ENCODE measurements around the gene PARL.

The PARL gene

GRCh38 chr3:183845608-183846288 lies 38.9 kb downstream of the PARL start:
- DNase-seq, result no peak

GRCh38 chr3:183845090-183845489 lies 39.6 kb downstream of the PARL start:
- no peak for DNase-seq

GRCh38 chr3:183844606-183845005 lies 40.1 kb downstream of the PARL start:
- no peak for DNase-seq

- DNase-seq, result no peak
Measured at GRCh38 chr3:183839751-183840150, 44.9 kb downstream of the PARL start.

- DNase-seq, result no peak
Measured at GRCh38 chr3:183837894-183838293, 46.8 kb downstream of the PARL start.

- no peak for DNase-seq
Measured at GRCh38 chr3:183837390-183837789, 47.3 kb downstream of the PARL start.

GRCh38 chr3:183833516-183833915 lies 51.2 kb downstream of the PARL start:
- no peak for DNase-seq

GRCh38 chr3:183830187-183830586 lies 54.5 kb downstream of the PARL start:
- no peak for DNase-seq

- DNase-seq, result no peak
Measured at GRCh38 chr3:183829466-183829865, 55.2 kb downstream of the PARL start.

GRCh38 chr3:183828538-183828870 lies 56.2 kb downstream of the PARL start:
- no peak for DNase-seq

- no peak for DNase-seq
Measured at GRCh38 chr3:183827809-183828537, 56.7 kb downstream of the PARL start.

- DNase-seq, result no peak
Measured at GRCh38 chr3:183826448-183827250, 58.0 kb downstream of the PARL start.

GRCh38 chr3:183825456-183826161 lies 59.1 kb downstream of the PARL start, which contains the start of gene MAP6D1:
Gene MAP6D1 (minus strand): TSS chr3:183825577. CDS start chr3:183825547, 30 bp downstream.
- peak; percentile 47 for DNase-seq

- DNase-seq, result no peak
Measured at GRCh38 chr3:183824761-183825455, 59.8 kb downstream of the PARL start.

- no peak for DNase-seq
Measured at GRCh38 chr3:183823963-183824362, 60.7 kb downstream of the PARL start.

- no peak for DNase-seq
Measured at GRCh38 chr3:183822631-183823030, 62.0 kb downstream of the PARL start.

- no peak for DNase-seq
Measured at GRCh38 chr3:183819831-183820230, 64.8 kb downstream of the PARL start.

GRCh38 chr3:183818706-183819624 lies 65.7 kb downstream of the PARL start:
- no peak for DNase-seq

GRCh38 chr3:183818041-183818620 lies 66.5 kb downstream of the PARL start:
- no peak for DNase-seq

GRCh38 chr3:183817639-183818038 lies 67.0 kb downstream of the PARL start:
- no peak for DNase-seq
